ENCODE results near the gene S1PR4.
"Not testable (repeated sequence)": the region's sequence is repeated elsewhere in the genome, so short reads cannot be mapped to it uniquely, and the experiment has no call there.

DNA sequence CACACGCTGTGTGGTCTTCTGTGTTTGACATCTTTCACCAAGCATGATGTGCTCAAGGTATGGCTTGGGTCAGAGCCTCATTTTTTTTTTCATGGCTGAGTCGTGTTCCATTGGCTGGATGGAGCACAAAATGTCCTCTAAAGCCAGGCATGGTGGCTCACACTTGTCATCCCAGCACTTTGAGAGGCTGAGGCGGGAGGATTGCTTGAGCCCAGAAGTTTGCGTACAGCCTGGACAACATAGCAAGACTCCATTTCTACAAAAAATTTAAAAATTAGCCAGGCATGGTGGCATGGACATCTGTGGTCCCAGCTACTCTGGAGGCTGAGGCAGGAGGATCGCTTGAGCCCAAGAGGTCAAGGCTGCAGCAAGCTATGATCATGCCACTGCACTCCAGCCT, 43.0 kb downstream of the S1PR4 start:
- TF ChIP-seq, protein P1, sequence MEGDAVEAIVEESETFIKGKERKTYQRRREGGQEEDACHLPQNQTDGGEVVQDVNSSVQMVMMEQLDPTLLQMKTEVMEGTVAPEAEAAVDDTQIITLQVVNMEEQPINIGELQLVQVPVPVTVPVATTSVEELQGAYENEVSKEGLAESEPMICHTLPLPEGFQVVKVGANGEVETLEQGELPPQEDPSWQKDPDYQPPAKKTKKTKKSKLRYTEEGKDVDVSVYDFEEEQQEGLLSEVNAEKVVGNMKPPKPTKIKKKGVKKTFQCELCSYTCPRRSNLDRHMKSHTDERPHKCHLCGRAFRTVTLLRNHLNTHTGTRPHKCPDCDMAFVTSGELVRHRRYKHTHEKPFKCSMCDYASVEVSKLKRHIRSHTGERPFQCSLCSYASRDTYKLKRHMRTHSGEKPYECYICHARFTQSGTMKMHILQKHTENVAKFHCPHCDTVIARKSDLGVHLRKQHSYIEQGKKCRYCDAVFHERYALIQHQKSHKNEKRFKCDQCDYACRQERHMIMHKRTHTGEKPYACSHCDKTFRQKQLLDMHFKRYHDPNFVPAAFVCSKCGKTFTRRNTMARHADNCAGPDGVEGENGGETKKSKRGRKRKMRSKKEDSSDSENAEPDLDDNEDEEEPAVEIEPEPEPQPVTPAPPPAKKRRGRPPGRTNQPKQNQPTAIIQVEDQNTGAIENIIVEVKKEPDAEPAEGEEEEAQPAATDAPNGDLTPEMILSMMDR (conservative IDR thresholded peaks at IDR 0.05 in 1 of 2, IDR thresholded peaks at IDR 0.05 in 1 of 2; ENCODE audit: low read depth in 1 of 2, low read length in 2 of 2) = not testable (repeated sequence)
- not testable (repeated sequence) for TF ChIP-seq EZH2 (IDR thresholded peaks at IDR 0.05; ENCODE audit: low read length, missing control alignments)

All from fibroblast of lung (primary cell).